H1 (cell line): ENCODE results near the gene NENF. TPM values are rescaled to one million over a fixed set of nuclear protein-coding genes. Genes with fewer than 3 reads are reported as not detected.

Experiments
- CTCF ChIA-PET: fragments of 300-600 bp; sonication (Branson Sonifier 250); formaldehyde crosslinking; loops from one replicate; lab custom pipeline; 2021; ENCODE audit not compliant: partially characterized antibody; lab: Charles Lee
- POLR2A ChIA-PET: fragments of 300-600 bp; sonication (Branson Sonifier 250); formaldehyde crosslinking; loops from one replicate; lab custom pipeline; 2021; ENCODE audit warnings: inconsistent platforms; ENCODE audit not compliant: partially characterized antibody; lab: Charles Lee
- DNase-seq, 2 experiments: peaks; one replicate each; pipeline versions ENCODE4 v3.0.0 to v3.0.0-alpha.2; 2010 to 2022; ENCODE audit warnings: low spot score in 2 of 2, low read depth in 1 of 2, mixed read lengths in 1 of 2
- FAIRE-seq: peaks from 2 replicates; lab custom pipeline; 2011; peaks lifted over from hg19 to GRCh38; lab: Jason Lieb, UNC
- H2AFZ ChIP-seq: 2 replicates; pipeline ENCODE4 v1.8.1; 2012; ENCODE audit warnings: low read length, inconsistent platforms
- H2AK5ac ChIP-seq: 2 replicates; pipeline ENCODE4 v1.6.1; 2013; ENCODE audit warnings: low read depth, low read length
- H2BK120ac ChIP-seq: replicated peaks from 2 replicates; pipeline ENCODE3; 2013; ENCODE audit warnings: low read depth, low read length, inconsistent platforms
- H2BK12ac ChIP-seq: 2 replicates; pipeline ENCODE4 v1.6.1; 2013; ENCODE audit warnings: low read depth, low read length
- H2BK15ac ChIP-seq: 2 replicates; pipeline ENCODE4 v1.6.1; 2013; ENCODE audit warnings: low read length
- H2BK20ac ChIP-seq: 2 replicates; pipeline ENCODE4 v1.6.1; 2013; ENCODE audit warnings: low read length
- H2BK5ac ChIP-seq: 2 replicates; pipeline ENCODE4 v1.6.1; 2013; ENCODE audit warnings: low read depth, low read length
- H3K14ac ChIP-seq: 2 replicates; pipeline ENCODE4 v1.6.1; 2013; ENCODE audit warnings: inconsistent platforms; ENCODE audit not compliant: insufficient read length
- H3K18ac ChIP-seq: 2 replicates; pipeline ENCODE4 v1.6.1; 2013; ENCODE audit warnings: low read length; ENCODE audit errors: extremely low read depth
- H3K23ac ChIP-seq: 2 replicates; pipeline ENCODE4 v1.6.1; 2013; ENCODE audit warnings: inconsistent platforms; ENCODE audit not compliant: insufficient read length
- H3K23me2 ChIP-seq: 2 replicates; pipeline ENCODE4 v1.6.1; 2013; ENCODE audit warnings: low read depth, low read length
- H3K27ac ChIP-seq: 2 replicates; pipeline ENCODE4 v1.6.1; 2011; ENCODE audit warnings: low read depth, low read length, inconsistent platforms
- H3K27me3 ChIP-seq, 4 experiments: replicated peaks in 1 of 4; 1 replicate in 1 of 4; 2 replicates in 3 of 4; pipeline versions ENCODE4 v1.6.1 to v1.8.1; 2011 to 2013; ENCODE audit warnings: low read length in 3 of 4, mild to moderate bottlenecking in 3 of 4, inconsistent platforms in 2 of 4, mixed read lengths in 2 of 4, moderate library complexity in 1 of 4; ENCODE audit not compliant: control insufficient read depth in 3 of 4, insufficient read depth in 3 of 4; ENCODE audit errors: extremely low read depth in 1 of 4
- H3K36me3 ChIP-seq, 4 experiments: 2 replicates each; pipeline versions ENCODE4 v1.6.1 to v1.8.1; 2011 to 2013; ENCODE audit warnings: mild to moderate bottlenecking in 4 of 4, low read length in 3 of 4, moderate library complexity in 2 of 4, control low read depth in 1 of 4, inconsistent platforms in 1 of 4; ENCODE audit not compliant: insufficient read depth in 4 of 4, control insufficient read depth in 2 of 4
- H3K4ac ChIP-seq: replicated peaks from 2 replicates; pipeline ENCODE3; 2013; ENCODE audit warnings: low read length, low read depth, mixed read lengths, inconsistent platforms; ENCODE audit not compliant: insufficient read length
- H3K4me1 ChIP-seq, 4 experiments: replicated peaks in 1 of 4; 1 replicate in 1 of 4; 2 replicates in 3 of 4; pipeline versions ENCODE4 v1.6.1 to v1.8.1; 2011 to 2013; ENCODE audit warnings: low read length in 3 of 4, inconsistent platforms in 2 of 4, mixed read lengths in 1 of 4; ENCODE audit not compliant: insufficient read depth in 4 of 4, control insufficient read depth in 3 of 4
- H3K4me2 ChIP-seq, 2 experiments: 2 replicates each; pipeline versions ENCODE4 v1.6.1 to v1.8.1; 2011 to 2013; ENCODE audit warnings: low read depth in 2 of 2, low read length in 2 of 2, control low read depth in 1 of 2, inconsistent platforms in 1 of 2, mild to moderate bottlenecking in 1 of 2; ENCODE audit not compliant: insufficient read depth in 1 of 2
- H3K4me3 ChIP-seq, 4 experiments: fragments of 200-600, 300-600 bp in 1 of 4; sonication (generic), shearing (Covaris generic), sonication (Bioruptor Twin) in 1 of 4; 2 replicates each; pipeline versions ENCODE4 v1.5.1 to v1.8.1; 2011 to 2016; ENCODE audit warnings: low read length in 4 of 4, low read depth in 3 of 4, control low read depth in 2 of 4, inconsistent platforms in 2 of 4, mild to moderate bottlenecking in 2 of 4, mixed read lengths in 1 of 4, moderate library complexity in 1 of 4; ENCODE audit not compliant: insufficient read depth in 2 of 4; ENCODE audit errors: extremely low read depth in 1 of 4
- H3K56ac ChIP-seq: replicated peaks from 2 replicates; pipeline ENCODE3; 2013; ENCODE audit warnings: low read depth, mild to moderate bottlenecking, mixed read lengths, low read length, inconsistent platforms; ENCODE audit not compliant: insufficient read length
- H3K79me1 ChIP-seq: 2 replicates; pipeline ENCODE4 v1.6.1; 2013; ENCODE audit warnings: low read depth, low read length, control low read depth
- H3K79me2 ChIP-seq, 2 experiments: 2 replicates each; pipeline versions ENCODE4 v1.6.1 to v1.8.1; 2012 to 2013; ENCODE audit warnings: low read length in 2 of 2, mild to moderate bottlenecking in 2 of 2, inconsistent platforms in 1 of 2; ENCODE audit not compliant: insufficient read depth in 2 of 2, control insufficient read depth in 1 of 2
- H3K9ac ChIP-seq, 4 experiments: replicated peaks in 1 of 4; 1 replicate in 1 of 4; 2 replicates in 3 of 4; pipeline versions ENCODE4 v1.6.1 to v1.8.1; 2011 to 2013; ENCODE audit warnings: low read depth in 3 of 4, low read length in 3 of 4, control low read depth in 2 of 4, mild to moderate bottlenecking in 2 of 4, moderate library complexity in 2 of 4, inconsistent platforms in 1 of 4; ENCODE audit errors: extremely low read depth in 1 of 4
- H3K9me3 ChIP-seq, 2 experiments: 2 replicates each; pipeline versions ENCODE4 v1.6.1 to v1.8.1; 2012 to 2013; ENCODE audit warnings: mild to moderate bottlenecking in 2 of 2, moderate library complexity in 2 of 2, control low read depth in 1 of 2, inconsistent platforms in 1 of 2, low read depth in 1 of 2, low read length in 1 of 2, mixed read lengths in 1 of 2; ENCODE audit not compliant: insufficient read depth in 2 of 2
- H4K20me1 ChIP-seq, 2 experiments: replicated peaks in 1 of 2; 2 replicates each; pipeline versions ENCODE3 to v1.8.1; 2011 to 2013; ENCODE audit warnings: inconsistent platforms in 2 of 2, low read length in 2 of 2, mild to moderate bottlenecking in 1 of 2; ENCODE audit not compliant: insufficient read depth in 2 of 2, control insufficient read depth in 1 of 2
- H4K5ac ChIP-seq: 2 replicates; pipeline ENCODE4 v1.6.1; 2013; ENCODE audit warnings: low read length, low read depth, mixed read lengths, inconsistent platforms; ENCODE audit not compliant: insufficient read length
- H4K8ac ChIP-seq: 2 replicates; pipeline ENCODE4 v1.8.0; 2013; ENCODE audit warnings: mild to moderate bottlenecking, moderate library complexity, low read length, inconsistent platforms; ENCODE audit not compliant: insufficient read depth; ENCODE audit errors: extremely low read depth
- H4K91ac ChIP-seq: replicated peaks from 2 replicates; pipeline ENCODE3; 2013; ENCODE audit warnings: low read length, mixed read lengths, inconsistent platforms; ENCODE audit not compliant: insufficient read length
- BRCA1 ChIP-seq: IDR thresholded peaks from 2 replicates; pipeline ENCODE4 v1.6.1; 2012; ENCODE audit warnings: low read depth, low read length, improper control_type of control experiment
- CTBP2 ChIP-seq: IDR thresholded peaks from 2 replicates; pipeline ENCODE4 v1.7.0; 2011; ENCODE audit warnings: borderline replicate concordance, mild to moderate bottlenecking, moderate library complexity, mixed read lengths, low read length; ENCODE audit not compliant: insufficient read depth, insufficient read length
- KDM1A ChIP-seq: fragments of 200-600, 300-600 bp; sonication (generic); IDR thresholded peaks from 2 replicates; pipeline ENCODE4 v1.7.1; 2016; ENCODE audit warnings: mild to moderate bottlenecking, low read length, borderline replicate concordance
- KDM4A ChIP-seq: IDR thresholded peaks from one replicate; pipeline ENCODE4 v1.7.1; 2012; ENCODE audit warnings: low read depth, mild to moderate bottlenecking, moderate library complexity, low read length, inconsistent platforms; ENCODE audit not compliant: severe bottlenecking
- NRF1 ChIP-seq: IDR thresholded peaks from 2 replicates; pipeline ENCODE4 v1.6.1; 2011; ENCODE audit warnings: mild to moderate bottlenecking, low read depth, low read length, improper control_type of control experiment
- RBBP5 ChIP-seq: IDR thresholded peaks from 2 replicates; pipeline ENCODE4 v1.7.1; 2012; ENCODE audit warnings: low read depth, mild to moderate bottlenecking, inconsistent platforms, low read length, moderate library complexity, borderline replicate concordance
- SAP30 ChIP-seq: fragments of 300-600 bp; sonication (generic); IDR thresholded peaks from 2 replicates; pipeline ENCODE4 v1.7.1; 2012; ENCODE audit warnings: low read length, moderate library complexity, mild to moderate bottlenecking, inconsistent platforms; ENCODE audit not compliant: insufficient read depth, insufficient replicate concordance
- WGBS, 2 experiments: shearing (Covaris generic) in 1 of 2; methylation state at CpG; one replicate each; pipeline versions ENCODE4 v1.1.6 to v1.1.7; 2013 to 2015; ENCODE audit warnings: low lambda C conversion rate in 2 of 2, mixed read lengths in 2 of 2, inconsistent platforms in 1 of 2, low coverage in 1 of 2, missing lambda C conversion rate in 1 of 2; ENCODE audit not compliant: insufficient replicate concordance in 2 of 2, insufficient coverage in 1 of 2, insufficient read length in 1 of 2; ENCODE audit errors: extremely low coverage in 1 of 2, missing lambda C conversion rate in 1 of 2; 5-methylcytosine and 5-hydroxymethylcytosine counted together
- polyA plus RNA-seq, 7 experiments: library from polyadenylated mRNA; depleted of rRNA in 3 of 7; stranded (reverse) in 5 of 7; unstranded in 2 of 7; fragments of >200 nt in 5 of 7; fragments of 200-250 nt in 2 of 7; gene quantifications; 1 replicate in 5 of 7; 2 replicates in 1 of 7; 4 replicates in 1 of 7; pipeline versions ENCODE4 v1.2.1 to v1.2.3, GENCODE V29; 2011 to 2013; ENCODE audit warnings: missing spikeins in 2 of 7, mixed read lengths in 2 of 7
- total RNA-seq: library from RNA; stranded (reverse); fragmentation: NEBNext Ultra II Directional; extraction: Animal tissue kit (Norgen Biotek cat#: 25700); gene quantifications from 2 replicates; pipeline ENCODE4 v1.2.1, GENCODE V29; 2021

Gene NENF
- total and polyA plus RNA-seq, 2 of the 8 experiments (the other 6 are each of a cell fraction or from before 2014, with no cell fraction given), result 27.0 to 28.0 TPM

- WGBS, 2 experiments, result 88% methylated on average over 7 of the region's 7 CpGs; no CpG with 5 or more reads in 1 of the 2 experiments
- Histone ChIP-seq H3K4me1 (no peaks in the 10 kb centered on the region), H3K27ac (no peak overlapping the region), H2BK5ac (no peak overlapping the region), H3K79me1 (no peaks in the 10 kb centered on the region; the same call in 1 of the 2 replicates), H2BK120ac (no peak overlapping the region), H3K79me2 (peaks cover 0 to 3% of the 10 kb centered on the region in 2 experiments; a peak in 1 of 4 replicates), H4K91ac (no peak overlapping the region), H3K23me2 (no peaks in the 10 kb centered on the region; the same call in 1 of the 2 replicates), H3K14ac (no peak overlapping the region), H2BK15ac (no peak overlapping the region), H3K56ac (no peak overlapping the region), H2AFZ (no peak overlapping the region), H2AK5ac (no peak overlapping the region), H2BK20ac (no peak overlapping the region), H3K18ac (no peak overlapping the region), H3K27me3 (no peaks in the 10 kb centered on the region), H4K20me1 (no peaks in the 10 kb centered on the region), H3K4me3 (no peak overlapping the region), H3K9me3 (peaks cover 6 to 7% of the 10 kb centered on the region in 2 experiments; a peak in 1 of 4 replicates), H3K36me3 (peaks cover 8 to 30% (median 21%) of the 10 kb centered on the region in 4 experiments), H3K9ac (no peak overlapping the region), H2BK12ac (no peak overlapping the region), H3K23ac (no peak overlapping the region), H4K8ac (no peak overlapping the region), H3K4me2 (no peak overlapping the region), H3K4ac (no peak overlapping the region), H4K5ac (no peak overlapping the region)
- DNase-seq, result no peak
- POLR2A ChIA-PET, result no interaction called here
- CTCF ChIA-PET, result interaction anchor here (1.3 to 2.3 kb wide), 2 partner anchors 54 to 208 kb away, joined by 3 to 8 read pairs; no protein-coding TSS in a partner anchor
- TF ChIP-seq RBBP5, result no peak
- no peak for TF ChIP-seq KDM1A
- no peak for TF ChIP-seq BRCA1
- TF ChIP-seq SAP30, result no peak
- TF ChIP-seq NRF1, result no peak
- no peak for TF ChIP-seq KDM4A
- TF ChIP-seq CTBP2, result no peak
- FAIRE-seq, result no peak
These were observed 30.7 kb upstream of the NENF start for GRCh38 chr1:212401838-212402582.
